K562 treated with DMSO at 1 percent for 24 hours (cell line): ENCODE results near the gene PRRG1. TPM values are rescaled to one million over a fixed set of nuclear protein-coding genes. Genes with fewer than 3 reads are reported as not detected.

Experiments used
- total RNA-seq: library from RNA; unstranded; fragments of 300-600 nt; gene quantifications from 2 replicates; pipeline ENCODE4 v1.2.3, GENCODE V29; 2022; ENCODE audit warnings: low read depth; ENCODE audit not compliant: insufficient read depth

PRRG1 gene
- total RNA-seq = 1.1 and 1.9 TPM in 2 replicates

DNA sequence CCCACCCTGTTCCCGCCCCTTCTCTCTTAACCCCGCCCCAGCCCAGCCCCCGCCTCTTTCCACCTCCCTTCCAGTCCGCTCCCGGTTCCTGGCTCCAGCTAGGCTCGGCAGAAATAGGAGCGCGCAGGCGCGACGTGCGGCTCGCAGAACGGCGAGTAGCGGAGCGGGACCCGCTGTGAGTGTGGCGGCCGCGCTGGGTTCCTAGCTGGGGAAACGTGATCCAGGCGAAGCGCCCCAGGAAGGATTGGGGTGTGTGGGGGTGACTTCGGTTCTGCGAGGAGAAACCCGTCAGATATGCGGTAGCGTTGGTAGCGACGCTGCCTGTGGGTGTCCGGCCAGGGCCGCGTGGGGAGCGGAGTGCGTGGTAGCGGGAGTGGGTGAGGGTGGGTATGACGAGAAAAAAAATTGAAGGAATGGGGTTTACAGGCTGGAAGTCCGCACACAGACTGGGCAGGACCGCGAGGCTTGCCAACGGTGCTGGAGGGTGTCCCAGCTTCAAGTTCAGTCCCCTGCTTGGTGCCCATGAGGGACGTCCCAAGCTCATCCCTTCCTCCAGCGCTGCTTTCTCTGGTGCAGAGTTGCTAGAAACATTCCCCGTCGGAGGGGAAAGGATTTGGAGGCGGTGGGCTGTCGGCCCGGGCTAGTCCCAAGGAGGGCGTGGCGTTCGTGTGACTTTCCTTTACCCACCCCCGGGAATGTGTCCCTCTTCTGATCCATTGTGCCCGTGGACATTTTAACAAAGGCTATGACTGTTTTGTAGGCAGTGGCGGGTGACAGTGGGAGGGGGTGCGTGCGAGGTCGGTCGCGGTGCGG lies at the start of gene PRRG1:
PRRG1 (plus strand) TSS at position 144 of the 813 bp plus-strand sequence. CDS start 56,886 bp downstream, outside the sequence.

Other genes starting within 250 kb of the PRRG1 start
- 2.5 and 3.0 TPM in 2 replicates for gene LANCL3, start 222.3 kb downstream of the PRRG1 start, total RNA-seq